ENCODE measurements around the gene PPP1R14D.

The PPP1R14D gene

DNA sequence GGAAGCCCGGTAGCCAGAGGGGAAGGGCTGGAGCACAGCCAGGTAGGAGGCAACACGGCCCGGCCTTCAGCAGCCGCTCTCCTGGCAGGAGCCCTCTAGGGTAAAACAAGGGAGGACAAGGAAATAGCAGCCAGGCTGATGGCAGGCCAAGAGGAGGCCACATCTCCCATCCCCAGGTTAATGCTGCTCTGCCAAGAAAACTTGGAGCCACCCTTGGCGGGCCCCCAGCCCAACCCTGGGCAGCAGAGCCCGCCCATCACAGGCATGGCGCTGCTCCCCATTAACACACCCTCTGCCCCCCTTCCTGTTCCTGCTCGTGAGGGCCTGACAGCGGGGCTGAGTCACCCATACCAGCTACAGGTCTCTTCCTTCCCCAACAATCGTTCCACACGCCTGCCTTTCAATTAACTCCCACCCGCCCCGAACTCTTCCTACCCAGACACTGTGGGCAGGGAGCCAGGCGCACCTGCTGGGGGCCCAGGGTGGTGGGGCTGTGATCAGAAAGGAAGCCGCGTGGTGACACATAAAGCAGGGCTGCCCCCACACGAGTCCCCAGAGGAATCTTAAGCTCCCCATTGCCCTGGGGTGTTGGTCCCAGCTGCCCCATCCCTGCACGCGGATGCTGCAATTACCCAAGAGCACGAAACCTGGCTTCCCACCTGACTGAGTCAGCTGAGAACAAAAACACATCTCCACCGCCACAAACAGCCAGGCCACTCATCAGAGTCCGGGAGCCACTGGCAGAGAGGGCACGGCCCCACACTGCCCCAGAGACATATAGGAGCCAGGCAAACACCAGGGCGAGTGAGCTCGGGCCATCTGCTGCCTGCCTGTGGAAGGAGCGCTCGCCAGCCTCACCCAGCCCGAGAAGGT, 59.0 kb downstream of the PPP1R14D start, which contains the start of gene C15orf62:
Gene C15orf62 (plus strand): TSS at position 707 of the 873 bp plus-strand sequence. CDS start 516 bp downstream, outside the sequence.
- Histone ChIP-seq H3K27ac (ENCODE audit: low read depth, low read length) (no peak within 1 kb of the TSS), H3K79me2 (ENCODE audit: control insufficient read depth, insufficient read depth, low read length, unreplicated experiment) (no peaks in the 10 kb centered on the region), H3K4me3 (ENCODE audit: low read depth, low read length) (no peak within 1 kb of the TSS), H2AFZ (ENCODE audit: low read length, unreplicated experiment) (no peak within 1 kb of the TSS), H3K27me3 (ENCODE audit: insufficient read depth, low read length) (no peaks in the 10 kb centered on the region), H3K4me1 (ENCODE audit: control insufficient read depth, insufficient read depth, low read length, unreplicated experiment) (peaks cover 44% of the 10 kb centered on the region), H3K36me3 (ENCODE audit: insufficient read depth, low read length) (peaks cover 11% of the 10 kb centered on the region; the same call in 1 of the 2 replicates)

DNA sequence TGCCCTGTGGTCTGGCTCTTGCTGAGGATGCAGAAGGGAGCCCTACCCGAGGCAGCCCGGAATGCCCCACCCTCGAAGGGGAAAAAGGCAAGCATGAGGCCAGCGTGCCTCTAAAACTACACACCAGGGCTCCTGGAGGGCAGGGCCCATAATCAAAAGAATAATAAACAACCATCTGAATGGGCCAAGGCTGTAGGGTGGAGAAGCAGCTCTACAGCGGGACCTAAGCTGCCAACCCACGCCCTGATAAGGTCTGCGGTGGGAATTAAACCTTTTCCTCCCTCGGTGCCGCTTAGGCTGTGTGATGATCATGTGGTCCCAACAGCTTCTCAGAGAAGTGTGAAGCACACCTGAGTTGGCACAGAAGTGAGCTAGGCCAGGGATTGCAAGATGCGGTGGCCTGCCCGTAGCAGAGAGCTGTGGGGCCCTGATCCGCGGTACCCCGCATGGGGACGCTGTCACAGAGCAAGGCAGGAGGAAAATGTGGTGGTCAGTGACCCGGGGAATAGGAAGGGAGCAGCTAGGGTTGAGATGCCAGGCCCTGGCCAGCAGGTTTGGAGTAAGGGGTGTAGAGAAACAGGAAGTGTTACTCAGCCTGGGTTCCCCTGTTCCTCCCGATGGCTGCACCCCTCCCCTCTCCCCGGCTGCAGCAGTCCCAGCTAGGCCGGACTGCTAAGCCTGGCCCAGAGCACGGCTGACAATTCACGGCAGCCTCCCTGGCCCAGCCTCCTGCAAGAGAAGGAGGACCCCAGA, 59.8 kb downstream of the PPP1R14D start:
- Histone ChIP-seq H3K36me3 (ENCODE audit: insufficient read depth, low read length) (peaks cover 6% of the 10 kb centered on the region; the same call in 1 of the 2 replicates), H3K79me2 (ENCODE audit: control insufficient read depth, insufficient read depth, low read length, unreplicated experiment) (no peaks in the 10 kb centered on the region), H3K4me3 (ENCODE audit: low read depth, low read length) (no peak overlapping the region), H3K27me3 (ENCODE audit: insufficient read depth, low read length) (no peaks in the 10 kb centered on the region), H3K27ac (ENCODE audit: low read depth, low read length) (no peak overlapping the region), H2AFZ (ENCODE audit: low read length, unreplicated experiment) (no peak overlapping the region), H3K4me1 (ENCODE audit: control insufficient read depth, insufficient read depth, low read length, unreplicated experiment) (peaks cover 46% of the 10 kb centered on the region)

DNA sequence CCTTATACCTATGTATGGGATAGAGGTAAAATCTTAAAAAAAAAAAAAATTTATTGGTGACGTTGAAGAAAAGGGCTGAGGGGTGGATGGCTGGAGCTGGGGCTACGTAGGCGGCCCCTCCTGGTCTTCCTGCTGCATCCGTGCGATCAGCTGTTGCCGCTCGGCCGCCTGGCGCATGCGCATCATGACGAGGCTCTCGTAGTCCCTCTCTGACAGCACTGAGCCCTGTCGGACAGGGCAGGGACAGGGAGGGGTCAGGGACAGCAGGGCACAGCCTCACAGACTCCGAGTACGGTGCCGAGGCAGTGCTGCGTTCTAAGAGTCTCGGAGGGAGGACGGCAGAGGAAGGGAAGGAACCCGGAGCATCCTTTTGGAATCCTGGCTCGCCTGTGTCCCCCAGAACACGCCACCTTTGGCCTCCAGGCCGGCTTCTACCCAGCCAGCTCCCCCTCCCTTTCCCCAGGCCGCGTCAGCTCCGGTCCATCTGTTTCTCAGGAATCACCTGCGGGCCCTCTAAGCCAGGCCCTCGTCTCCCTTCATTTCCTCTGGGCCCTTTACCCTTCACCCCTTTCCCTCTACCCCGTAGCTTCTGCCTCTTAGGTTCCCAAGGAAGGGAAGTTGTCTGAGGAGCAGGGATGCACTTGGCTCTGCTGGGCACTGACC, 60.5 kb downstream of the PPP1R14D start:
- H3K4me3 ChIP-seq (ENCODE audit: low read depth, low read length) = no peak overlapping the region
- no peaks in the 10 kb centered on the region for H3K36me3 ChIP-seq (ENCODE audit: insufficient read depth, low read length)
- peaks cover 46% of the 10 kb centered on the region for H3K4me1 ChIP-seq (ENCODE audit: control insufficient read depth, insufficient read depth, low read length, unreplicated experiment)
- H3K79me2 ChIP-seq (ENCODE audit: control insufficient read depth, insufficient read depth, low read length, unreplicated experiment) = no peaks in the 10 kb centered on the region
- no peak overlapping the region for H3K27ac ChIP-seq (ENCODE audit: low read depth, low read length)
- no peaks in the 10 kb centered on the region for H3K27me3 ChIP-seq (ENCODE audit: insufficient read depth, low read length)
- no peak overlapping the region for H2AFZ ChIP-seq (ENCODE audit: low read length, unreplicated experiment)

DNA sequence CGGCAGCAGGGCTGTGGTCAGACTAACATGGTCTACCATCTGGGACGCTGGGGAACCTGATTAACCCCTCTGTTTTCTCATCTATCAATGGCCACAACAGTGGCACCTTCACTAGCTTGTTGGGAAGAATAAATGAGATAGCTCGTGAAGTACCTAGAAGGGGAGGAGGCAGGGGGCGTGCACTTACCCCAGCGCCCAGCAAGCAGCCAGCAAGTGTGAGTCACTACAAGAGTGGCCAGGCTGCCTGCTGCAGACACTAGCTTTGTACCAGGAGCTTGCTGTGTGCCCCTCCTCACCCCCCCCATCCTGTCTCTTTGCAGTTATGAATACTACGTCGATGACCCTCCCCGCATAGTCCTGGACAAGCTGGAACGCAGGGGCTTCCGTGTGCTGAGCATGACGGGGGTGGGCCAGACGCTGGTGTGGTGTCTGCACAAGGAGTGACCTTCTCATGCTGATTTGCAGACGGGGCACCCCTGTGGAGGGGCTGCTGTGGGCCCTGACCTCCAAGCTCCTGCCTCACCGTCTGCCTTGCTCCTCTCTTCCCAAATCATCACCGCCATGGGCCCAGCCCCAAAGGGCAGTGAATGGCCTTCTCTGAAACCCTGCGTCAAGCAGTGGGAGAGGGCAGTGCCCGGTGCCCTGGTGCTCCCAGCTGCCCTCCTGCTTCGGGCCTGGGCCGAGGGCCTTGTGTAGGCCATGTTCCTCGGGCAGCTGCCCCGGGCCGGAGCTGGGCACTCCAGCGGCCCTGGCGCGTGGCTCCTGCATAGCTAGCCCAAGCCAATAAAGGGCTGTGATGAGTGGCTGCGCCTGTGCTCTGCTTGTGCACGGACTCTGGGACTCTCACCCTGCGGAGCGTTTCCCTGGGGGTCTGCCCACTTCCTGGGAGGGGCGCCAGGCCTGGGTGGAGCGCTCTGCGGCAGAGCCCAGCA, 61.3 kb downstream of the PPP1R14D start:
- Histone ChIP-seq H3K36me3 (ENCODE audit: insufficient read depth, low read length) (no peaks in the 10 kb centered on the region), H3K4me1 (ENCODE audit: control insufficient read depth, insufficient read depth, low read length, unreplicated experiment) (peaks cover 51% of the 10 kb centered on the region), H3K27ac (ENCODE audit: low read depth, low read length) (no peak overlapping the region), H2AFZ (ENCODE audit: low read length, unreplicated experiment) (no peak overlapping the region), H3K27me3 (ENCODE audit: insufficient read depth, low read length) (no peaks in the 10 kb centered on the region), H3K79me2 (ENCODE audit: control insufficient read depth, insufficient read depth, low read length, unreplicated experiment) (no peaks in the 10 kb centered on the region), H3K4me3 (ENCODE audit: low read depth, low read length) (no peak overlapping the region)

- no peaks in the 10 kb centered on the region for H3K27me3 ChIP-seq (ENCODE audit: insufficient read depth, low read length)
- no peak overlapping the region for H2AFZ ChIP-seq (ENCODE audit: low read length, unreplicated experiment)
- H3K27ac ChIP-seq (ENCODE audit: low read depth, low read length) = no peak overlapping the region
- no peaks in the 10 kb centered on the region for H3K36me3 ChIP-seq (ENCODE audit: insufficient read depth, low read length)
- peaks cover 51% of the 10 kb centered on the region for H3K4me1 ChIP-seq (ENCODE audit: control insufficient read depth, insufficient read depth, low read length, unreplicated experiment)
- no peak overlapping the region for H3K4me3 ChIP-seq (ENCODE audit: low read depth, low read length)
- H3K79me2 ChIP-seq (ENCODE audit: control insufficient read depth, insufficient read depth, low read length, unreplicated experiment) = no peaks in the 10 kb centered on the region
These were observed 62.2 kb downstream of the PPP1R14D start for GRCh38 chr15:40766194-40766815.
